ENCODE results near the gene ZNF683.

Gene ZNF683

GRCh38 chr1:26411624-26412074 lies 39.1 kb upstream of the ZNF683 start:
- Histone ChIP-seq H3K4me3 (ENCODE audit: control insufficient read depth in 1 of 7, extremely low read depth in 1 of 7, insufficient read depth in 4 of 7, low read depth in 2 of 7, low read length in 6 of 7) (no peak overlapping the region), H3K27ac (ENCODE audit: insufficient read depth in 1 of 2, low read depth in 1 of 2, low read length in 2 of 2, poor library complexity in 1 of 2, severe bottlenecking in 2 of 2) (no peak overlapping the region), H3K36me3 (ENCODE audit: control insufficient read depth in 4 of 4, insufficient read depth in 4 of 4, low read length in 3 of 4) (no peaks in the 10 kb centered on the region), H3K4me1 (ENCODE audit: control extremely low read depth in 1 of 4, control insufficient read depth in 4 of 4, insufficient read depth in 4 of 4, low read length in 3 of 4) (peaks cover 0 to 14% (median 13%) of the 10 kb centered on the region in 4 experiments), H3K9me3 (ENCODE audit: control extremely low read depth in 1 of 5, control insufficient read depth in 4 of 5, insufficient read depth in 2 of 5, low read depth in 1 of 5, low read length in 4 of 5) (no peaks in the 10 kb centered on the region), H3K27me3 (replicated peaks in 2 of 5; ENCODE audit: control insufficient read depth in 4 of 5, insufficient read depth in 5 of 5, low read length in 4 of 5) (peaks cover 8 to 79% (median 38%) of the 10 kb centered on the region in 5 experiments)
- CTCF ChIA-PET: no interaction called here
- no peak for DNase-seq
- 21% methylated on average over 14 of the region's 20 CpGs for WGBS (ENCODE audit: insufficient coverage)
- POLR2A ChIA-PET: no interaction called here

DNA sequence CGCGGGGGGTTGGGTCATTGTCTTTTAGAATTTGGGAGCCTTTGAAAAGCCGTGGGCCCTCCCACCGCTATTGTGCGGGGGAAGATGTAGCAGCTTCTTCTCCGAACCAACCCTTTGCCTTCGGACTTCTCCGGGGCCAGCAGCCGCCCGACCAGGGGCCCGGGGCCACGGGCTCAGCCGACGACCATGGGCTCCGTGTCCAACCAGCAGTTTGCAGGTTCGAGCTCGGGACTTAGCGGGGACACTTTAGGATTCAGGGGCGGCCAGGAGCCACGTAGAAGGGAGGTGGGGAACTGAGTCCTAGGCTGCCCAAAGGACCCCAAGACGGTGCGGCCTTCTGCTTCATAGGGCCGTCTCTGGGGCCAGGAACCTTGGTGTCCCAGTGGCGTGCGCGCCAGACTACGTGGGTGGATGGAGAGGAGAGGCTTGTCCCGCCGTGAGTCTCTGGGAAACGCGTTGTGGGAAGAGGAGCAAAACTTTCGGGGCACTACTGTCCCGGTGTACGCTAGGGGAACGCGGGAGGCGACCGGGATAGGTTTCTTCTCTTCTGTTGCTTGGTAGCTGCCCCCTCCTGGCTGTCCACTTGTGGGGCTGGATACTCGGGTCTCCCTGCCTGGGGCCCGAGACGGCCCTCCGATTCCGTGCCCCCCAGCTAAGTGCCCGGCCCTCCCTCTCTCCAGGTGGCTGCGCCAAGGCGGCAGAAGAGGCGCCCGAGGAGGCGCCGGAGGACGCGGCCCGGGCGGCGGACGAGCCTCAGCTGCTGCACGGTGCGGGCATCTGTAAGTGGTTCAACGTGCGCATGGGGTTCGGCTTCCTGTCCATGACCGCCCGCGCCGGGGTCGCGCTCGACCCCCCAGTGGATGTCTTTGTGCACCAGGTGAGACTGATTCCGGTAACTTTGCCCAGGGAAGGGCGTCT lies 38.4 kb upstream of the ZNF683 start, which contains the start of gene LIN28A:
Gene LIN28A (plus strand): TSS at position 112 of the 918 bp plus-strand sequence. CDS start 75 bp downstream, at position 187.
- H3K4me1 ChIP-seq (ENCODE audit: control extremely low read depth in 1 of 4, control insufficient read depth in 4 of 4, insufficient read depth in 4 of 4, low read length in 3 of 4): peaks cover 0 to 14% (median 13%) of the 10 kb centered on the region in 4 experiments
- POLR2A ChIA-PET: interaction anchor here (0.6 kb wide), 1 partner anchor 106 kb away, joined by 5 read pairs; no protein-coding TSS in a partner anchor
- CTCF ChIA-PET: no interaction called here
- no peak within 1 kb of the TSS for H3K27ac ChIP-seq (ENCODE audit: insufficient read depth in 1 of 2, low read depth in 1 of 2, low read length in 2 of 2, poor library complexity in 1 of 2, severe bottlenecking in 2 of 2)
- H3K4me3 ChIP-seq (ENCODE audit: control insufficient read depth in 1 of 7, extremely low read depth in 1 of 7, insufficient read depth in 4 of 7, low read depth in 2 of 7, low read length in 6 of 7): no peak within 1 kb of the TSS
- 5% methylated on average over 64 of the region's 70 CpGs for WGBS (ENCODE audit: insufficient coverage)
- DNase-seq: no peak
- H3K27me3 ChIP-seq (replicated peaks in 2 of 5; ENCODE audit: control insufficient read depth in 4 of 5, insufficient read depth in 5 of 5, low read length in 4 of 5): peaks cover 5 to 75% (median 38%) of the 10 kb centered on the region in 5 experiments
- H3K9me3 ChIP-seq (ENCODE audit: control extremely low read depth in 1 of 5, control insufficient read depth in 4 of 5, insufficient read depth in 2 of 5, low read depth in 1 of 5, low read length in 4 of 5): no peaks in the 10 kb centered on the region
- H3K36me3 ChIP-seq (ENCODE audit: control insufficient read depth in 4 of 4, insufficient read depth in 4 of 4, low read length in 3 of 4): no peaks in the 10 kb centered on the region

GRCh38 chr1:26409191-26409807 lies 36.7 kb upstream of the ZNF683 start:
- H3K4me3 ChIP-seq (ENCODE audit: control insufficient read depth in 1 of 7, extremely low read depth in 1 of 7, insufficient read depth in 4 of 7, low read depth in 2 of 7, low read length in 6 of 7): no peak overlapping the region
- CTCF ChIA-PET: interaction anchor here (1.6 kb wide), 1 partner anchor 10 kb away, joined by 4 read pairs; no protein-coding TSS in a partner anchor

GRCh38 chr1:26408604-26409003 lies 36.1 kb upstream of the ZNF683 start:
- no peak overlapping the region for H3K27ac ChIP-seq (ENCODE audit: insufficient read depth in 1 of 2, low read depth in 1 of 2, low read length in 2 of 2, poor library complexity in 1 of 2, severe bottlenecking in 2 of 2)
- peaks cover 3 to 67% (median 36%) of the 10 kb centered on the region in 5 experiments for H3K27me3 ChIP-seq (replicated peaks in 2 of 5; ENCODE audit: control insufficient read depth in 4 of 5, insufficient read depth in 5 of 5, low read length in 4 of 5)
- no peaks in the 10 kb centered on the region for H3K9me3 ChIP-seq (ENCODE audit: control extremely low read depth in 1 of 5, control insufficient read depth in 4 of 5, insufficient read depth in 2 of 5, low read depth in 1 of 5, low read length in 4 of 5)
- WGBS (ENCODE audit: insufficient coverage): 1% methylated on average over 12 of the region's 12 CpGs
- H3K4me1 ChIP-seq (ENCODE audit: control extremely low read depth in 1 of 4, control insufficient read depth in 4 of 4, insufficient read depth in 4 of 4, low read length in 3 of 4): peaks cover 0 to 14% (median 13%) of the 10 kb centered on the region in 4 experiments
- ChIA-PET CTCF (interaction anchor here (1.6 to 4.6 kb wide), 2 partner anchors 8 to 11 kb away, joined by 4 to 29 read pairs; no protein-coding TSS in a partner anchor), POLR2A (interaction anchor here (0.6 kb wide), 1 partner anchor 399 kb away, joined by 3 read pairs; no protein-coding TSS in a partner anchor)
- DNase-seq: peak; percentile 64 to 84 (median 78)
- H3K4me3 ChIP-seq (ENCODE audit: control insufficient read depth in 1 of 7, extremely low read depth in 1 of 7, insufficient read depth in 4 of 7, low read depth in 2 of 7, low read length in 6 of 7): no peak overlapping the region
- no peaks in the 10 kb centered on the region for H3K36me3 ChIP-seq (ENCODE audit: control insufficient read depth in 4 of 4, insufficient read depth in 4 of 4, low read length in 3 of 4)

More at GRCh38 chr1:26409191-26409807, 36.7 kb upstream of the ZNF683 start:
- peaks cover 3 to 66% (median 37%) of the 10 kb centered on the region in 5 experiments for H3K27me3 ChIP-seq (replicated peaks in 2 of 5; ENCODE audit: control insufficient read depth in 4 of 5, insufficient read depth in 5 of 5, low read length in 4 of 5)
- H3K9me3 ChIP-seq (ENCODE audit: control extremely low read depth in 1 of 5, control insufficient read depth in 4 of 5, insufficient read depth in 2 of 5, low read depth in 1 of 5, low read length in 4 of 5): no peaks in the 10 kb centered on the region
- no peaks in the 10 kb centered on the region for H3K36me3 ChIP-seq (ENCODE audit: control insufficient read depth in 4 of 4, insufficient read depth in 4 of 4, low read length in 3 of 4)
- H3K27ac ChIP-seq (ENCODE audit: insufficient read depth in 1 of 2, low read depth in 1 of 2, low read length in 2 of 2, poor library complexity in 1 of 2, severe bottlenecking in 2 of 2): no peak overlapping the region
- POLR2A ChIA-PET: no interaction called here
- 0% methylated on average over 10 of the region's 16 CpGs for WGBS (ENCODE audit: insufficient coverage)
- H3K4me1 ChIP-seq (ENCODE audit: control extremely low read depth in 1 of 4, control insufficient read depth in 4 of 4, insufficient read depth in 4 of 4, low read length in 3 of 4): peaks cover 0 to 14% (median 13%) of the 10 kb centered on the region in 4 experiments
- DNase-seq: no peak

- Histone ChIP-seq H3K27ac (ENCODE audit: insufficient read depth in 1 of 2, low read depth in 1 of 2, low read length in 2 of 2, poor library complexity in 1 of 2, severe bottlenecking in 2 of 2) (no peak overlapping the region), H3K36me3 (ENCODE audit: control insufficient read depth in 4 of 4, insufficient read depth in 4 of 4, low read length in 3 of 4) (no peaks in the 10 kb centered on the region), H3K9me3 (ENCODE audit: control extremely low read depth in 1 of 5, control insufficient read depth in 4 of 5, insufficient read depth in 2 of 5, low read depth in 1 of 5, low read length in 4 of 5) (no peaks in the 10 kb centered on the region), H3K27me3 (replicated peaks in 2 of 5; ENCODE audit: control insufficient read depth in 4 of 5, insufficient read depth in 5 of 5, low read length in 4 of 5) (peaks cover 0 to 38% (median 16%) of the 10 kb centered on the region in 5 experiments), H3K4me3 (ENCODE audit: control insufficient read depth in 1 of 7, extremely low read depth in 1 of 7, insufficient read depth in 4 of 7, low read depth in 2 of 7, low read length in 6 of 7) (no peak overlapping the region), H3K4me1 (ENCODE audit: control extremely low read depth in 1 of 4, control insufficient read depth in 4 of 4, insufficient read depth in 4 of 4, low read length in 3 of 4) (peaks cover 0 to 11% (median 7%) of the 10 kb centered on the region in 4 experiments)
- CTCF ChIA-PET: interaction anchor here (0.8 to 4.6 kb wide), 3 partner anchors 12 to 41 kb away, joined by 3 to 29 read pairs (median 9); no protein-coding TSS in a partner anchor
- POLR2A ChIA-PET: no interaction called here
- no peak for DNase-seq
- 96% methylated on average over 3 of the region's 7 CpGs for WGBS (ENCODE audit: insufficient coverage)
These were observed 32.8 kb upstream of the ZNF683 start for GRCh38 chr1:26405281-26405915.

DNA sequence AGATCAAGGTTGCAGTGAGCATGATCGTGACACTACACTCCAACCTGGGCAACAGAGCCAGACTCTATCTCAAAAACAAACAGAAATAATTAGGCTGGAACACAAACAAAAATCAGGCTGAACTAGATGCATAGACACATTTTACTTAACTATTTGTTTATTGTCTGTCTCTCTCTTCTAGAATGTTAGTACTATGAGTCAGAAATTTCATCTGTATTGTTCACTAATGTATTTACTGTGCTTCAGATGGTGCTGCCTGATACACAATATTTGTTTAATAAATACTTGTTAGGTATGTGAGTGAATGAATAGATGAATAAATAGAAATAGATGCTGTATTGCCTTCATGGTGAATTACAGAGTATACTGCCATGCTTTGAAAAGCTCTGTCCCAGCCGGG lies 32.1 kb upstream of the ZNF683 start:
- WGBS (ENCODE audit: insufficient coverage): no CpG with 5 or more reads among the region's 2 CpGs
- ChIA-PET CTCF (interaction anchor here (0.8 to 4.6 kb wide), 3 partner anchors 12 to 41 kb away, joined by 3 to 29 read pairs (median 9); no protein-coding TSS in a partner anchor), POLR2A (interaction anchor here (1.2 kb wide), 1 partner anchor 28 kb away, joined by 3 read pairs; the partner anchor contains the start of gene DHDDS)
- Histone ChIP-seq H3K4me3 (ENCODE audit: control insufficient read depth in 1 of 7, extremely low read depth in 1 of 7, insufficient read depth in 4 of 7, low read depth in 2 of 7, low read length in 6 of 7) (no peak overlapping the region), H3K36me3 (ENCODE audit: control insufficient read depth in 4 of 4, insufficient read depth in 4 of 4, low read length in 3 of 4) (no peaks in the 10 kb centered on the region), H3K27ac (ENCODE audit: insufficient read depth in 1 of 2, low read depth in 1 of 2, low read length in 2 of 2, poor library complexity in 1 of 2, severe bottlenecking in 2 of 2) (no peak overlapping the region), H3K4me1 (ENCODE audit: control extremely low read depth in 1 of 4, control insufficient read depth in 4 of 4, insufficient read depth in 4 of 4, low read length in 3 of 4) (peaks cover 0 to 10% (median 7%) of the 10 kb centered on the region in 4 experiments), H3K27me3 (replicated peaks in 2 of 5; ENCODE audit: control insufficient read depth in 4 of 5, insufficient read depth in 5 of 5, low read length in 4 of 5) (peaks cover 0 to 30% (median 10%) of the 10 kb centered on the region in 5 experiments), H3K9me3 (ENCODE audit: control extremely low read depth in 1 of 5, control insufficient read depth in 4 of 5, insufficient read depth in 2 of 5, low read depth in 1 of 5, low read length in 4 of 5) (no peaks in the 10 kb centered on the region)
- DNase-seq: no peak

Measured in common myeloid progenitor, CD34-positive (primary cell).